Measurements from ENCODE around the gene USH2A.

DNA sequence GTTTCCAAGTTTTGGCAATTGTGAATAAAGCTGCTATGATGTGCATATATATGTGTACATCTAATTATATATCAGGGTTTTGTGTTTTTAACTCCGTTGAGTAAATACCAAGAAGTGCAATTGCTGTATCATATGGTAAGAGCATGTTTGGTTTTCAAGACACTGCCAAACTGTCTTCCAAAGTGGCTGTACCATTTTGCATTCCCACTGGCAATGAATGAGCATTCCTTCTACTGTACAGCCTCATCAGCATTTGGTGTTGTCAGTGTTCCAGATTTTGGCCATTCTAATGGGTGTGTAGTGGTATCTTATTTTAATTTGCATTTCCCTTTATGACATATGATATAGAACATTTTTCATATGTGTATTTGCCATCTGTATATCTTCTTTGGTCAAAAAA, 246.3 kb downstream of the USH2A start:
- TF ChIP-seq, protein P1, sequence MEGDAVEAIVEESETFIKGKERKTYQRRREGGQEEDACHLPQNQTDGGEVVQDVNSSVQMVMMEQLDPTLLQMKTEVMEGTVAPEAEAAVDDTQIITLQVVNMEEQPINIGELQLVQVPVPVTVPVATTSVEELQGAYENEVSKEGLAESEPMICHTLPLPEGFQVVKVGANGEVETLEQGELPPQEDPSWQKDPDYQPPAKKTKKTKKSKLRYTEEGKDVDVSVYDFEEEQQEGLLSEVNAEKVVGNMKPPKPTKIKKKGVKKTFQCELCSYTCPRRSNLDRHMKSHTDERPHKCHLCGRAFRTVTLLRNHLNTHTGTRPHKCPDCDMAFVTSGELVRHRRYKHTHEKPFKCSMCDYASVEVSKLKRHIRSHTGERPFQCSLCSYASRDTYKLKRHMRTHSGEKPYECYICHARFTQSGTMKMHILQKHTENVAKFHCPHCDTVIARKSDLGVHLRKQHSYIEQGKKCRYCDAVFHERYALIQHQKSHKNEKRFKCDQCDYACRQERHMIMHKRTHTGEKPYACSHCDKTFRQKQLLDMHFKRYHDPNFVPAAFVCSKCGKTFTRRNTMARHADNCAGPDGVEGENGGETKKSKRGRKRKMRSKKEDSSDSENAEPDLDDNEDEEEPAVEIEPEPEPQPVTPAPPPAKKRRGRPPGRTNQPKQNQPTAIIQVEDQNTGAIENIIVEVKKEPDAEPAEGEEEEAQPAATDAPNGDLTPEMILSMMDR (IDR thresholded peaks at IDR 0.05): no peak
- no peak for TF ChIP-seq POLR2A (IDR thresholded peaks at IDR 0.05)

Measured in testis (tissue), 2 donors.